ENCODE results near the gene PCDHA10. TPM values are rescaled to one million over a fixed set of nuclear protein-coding genes. Genes with fewer than 3 reads are reported as not detected.

PCDHA10 gene
- total RNA-seq, 2 experiments from 2014 or later = not detected

DNA sequence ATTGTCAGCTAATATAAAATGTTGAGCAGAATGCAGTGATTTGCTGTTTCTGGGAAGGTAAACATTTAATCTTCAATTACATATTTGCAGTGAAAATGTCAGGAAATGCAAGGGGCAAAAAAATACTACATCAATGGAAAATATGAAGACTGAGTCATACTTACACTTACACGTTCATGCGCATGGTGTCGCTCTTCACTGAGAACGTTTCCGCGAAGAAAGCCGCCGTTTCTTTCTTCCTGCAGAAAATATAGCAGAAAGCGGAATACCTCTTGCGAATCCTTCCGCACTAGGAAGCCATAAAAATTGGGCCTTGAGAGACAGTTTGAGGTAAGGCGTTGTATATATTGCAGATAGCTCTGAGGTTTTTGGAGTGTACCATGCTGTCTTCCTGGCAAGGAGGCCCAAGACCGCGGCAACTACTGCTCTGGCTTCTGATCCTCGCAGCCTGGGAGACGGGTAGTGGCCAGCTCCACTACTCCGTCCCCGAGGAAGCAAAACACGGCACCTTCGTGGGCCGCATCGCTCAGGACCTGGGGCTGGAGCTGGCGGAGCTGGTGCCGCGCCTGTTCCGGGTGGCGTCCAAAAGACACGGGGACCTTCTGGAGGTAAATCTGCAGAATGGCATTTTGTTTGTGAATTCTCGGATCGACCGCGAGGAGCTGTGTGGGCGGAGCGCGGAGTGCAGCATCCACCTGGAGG, 26.3 kb downstream of the PCDHA10 start, which contains the start of gene PCDHA13:
PCDHA13 (plus strand) TSS at position 236 of the 702 bp plus-strand sequence; CDS start at position 381, 145 bp downstream.
- no peak for DNase-seq
- no peak for ATAC-seq
- ChIA-PET CTCF (no interaction called here), POLR2A (no interaction called here)
- Mint-ChIP-seq H3K27me3 (ENCODE audit: low read depth) (peaks cover 3% of the 10 kb centered on the region), H3K27ac (no peak within 1 kb of the TSS), H3K36me3 (ENCODE audit: low read depth) (no peaks in the 10 kb centered on the region), H3K4me3 (no peak within 1 kb of the TSS), H3K9me3 (ENCODE audit: insufficient read depth) (peaks cover 9% of the 10 kb centered on the region), H3K4me1 (ENCODE audit: low read depth) (no peaks in the 10 kb centered on the region)

DNA sequence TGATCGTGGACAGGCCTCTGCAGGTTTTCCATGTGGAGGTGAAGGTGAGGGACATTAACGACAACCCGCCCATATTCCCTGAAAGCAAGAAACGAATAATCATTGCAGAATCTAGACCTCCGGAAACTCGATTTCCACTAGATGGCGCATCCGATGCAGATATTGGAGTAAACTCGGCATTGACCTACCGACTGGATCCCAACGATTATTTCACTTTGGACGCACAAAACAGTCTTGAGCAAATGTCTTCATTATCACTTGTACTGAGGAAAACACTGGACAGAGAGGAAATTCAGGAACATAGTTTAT, 26.8 kb downstream of the PCDHA10 start:
- H3K4me1 Mint-ChIP-seq (ENCODE audit: low read depth) = no peaks in the 10 kb centered on the region
- no peak overlapping the region for H3K4me3 Mint-ChIP-seq
- peaks cover 9% of the 10 kb centered on the region for H3K9me3 Mint-ChIP-seq (ENCODE audit: insufficient read depth)
- peaks cover 3% of the 10 kb centered on the region for H3K27me3 Mint-ChIP-seq (ENCODE audit: low read depth)
- H3K36me3 Mint-ChIP-seq (ENCODE audit: low read depth) = no peaks in the 10 kb centered on the region
- POLR2A ChIA-PET = no interaction called here
- ATAC-seq (no peak), DNase-seq (no peak)
- no peak overlapping the region for H3K27ac Mint-ChIP-seq
- CTCF ChIA-PET = no interaction called here

DNA sequence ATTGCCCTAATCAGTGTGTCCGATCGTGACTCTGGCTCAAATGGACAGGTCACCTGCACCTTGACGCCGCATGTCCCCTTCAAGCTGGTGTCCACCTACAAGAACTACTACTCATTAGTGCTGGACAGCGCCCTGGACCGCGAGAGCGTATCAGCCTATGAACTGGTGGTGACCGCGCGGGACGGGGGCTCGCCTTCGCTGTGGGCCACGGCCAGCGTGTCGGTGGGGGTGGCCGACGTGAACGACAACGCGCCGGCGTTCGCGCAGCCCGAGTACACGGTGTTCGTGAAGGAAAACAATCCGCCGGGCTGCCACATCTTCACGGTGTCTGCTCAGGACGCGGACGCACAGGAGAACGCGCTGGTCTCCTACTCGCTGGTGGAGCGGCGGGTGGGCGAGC, 27.7 kb downstream of the PCDHA10 start:
- H3K4me3 Mint-ChIP-seq = no peak overlapping the region
- no peak for ATAC-seq
- ChIA-PET CTCF (no interaction called here), POLR2A (no interaction called here)
- no peak overlapping the region for H3K27ac Mint-ChIP-seq
- no peaks in the 10 kb centered on the region for H3K36me3 Mint-ChIP-seq (ENCODE audit: low read depth)
- H3K9me3 Mint-ChIP-seq (ENCODE audit: insufficient read depth) = peaks cover 9% of the 10 kb centered on the region
- DNase-seq = no peak
- peaks cover 3% of the 10 kb centered on the region for H3K27me3 Mint-ChIP-seq (ENCODE audit: low read depth)
- H3K4me1 Mint-ChIP-seq (ENCODE audit: low read depth) = no peaks in the 10 kb centered on the region

DNA sequence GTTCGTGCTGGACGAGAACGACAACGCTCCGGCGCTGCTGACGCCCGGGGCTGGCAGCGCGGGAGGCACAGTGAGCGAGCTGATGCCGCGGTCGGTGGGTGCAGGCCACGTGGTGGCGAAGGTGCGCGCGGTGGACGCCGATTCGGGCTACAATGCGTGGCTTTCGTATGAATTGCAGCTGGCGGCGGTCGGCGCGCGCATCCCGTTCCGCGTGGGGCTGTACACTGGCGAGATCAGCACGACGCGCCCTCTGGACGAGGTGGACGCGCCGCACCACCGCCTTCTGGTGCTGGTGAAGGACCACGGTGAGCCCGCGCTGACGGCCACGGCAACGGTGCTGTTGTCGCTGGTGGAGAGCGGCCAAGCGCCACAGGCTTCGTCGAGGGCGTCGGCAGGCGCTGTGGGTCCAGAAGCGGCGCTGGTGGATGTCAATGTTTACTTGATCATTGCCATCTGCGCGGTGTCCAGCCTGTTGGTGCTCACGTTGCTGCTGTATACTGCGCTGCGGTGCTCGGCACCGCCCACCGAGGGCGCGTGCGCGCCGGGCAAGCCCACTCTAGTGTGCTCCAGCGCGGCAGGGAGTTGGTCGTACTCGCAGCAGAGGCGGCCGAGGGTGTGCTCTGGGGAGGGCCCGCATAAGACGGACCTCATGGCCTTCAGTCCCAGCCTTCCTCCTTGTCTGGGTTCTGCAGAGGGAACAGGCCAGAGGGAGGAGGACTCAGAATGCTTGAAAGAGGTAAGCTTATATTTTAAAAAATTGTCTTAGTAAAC, 28.4 kb downstream of the PCDHA10 start:
- peaks cover 3% of the 10 kb centered on the region for H3K27me3 Mint-ChIP-seq (ENCODE audit: low read depth)
- no peak for DNase-seq
- no peaks in the 10 kb centered on the region for H3K36me3 Mint-ChIP-seq (ENCODE audit: low read depth)
- peaks cover 6% of the 10 kb centered on the region for H3K9me3 Mint-ChIP-seq (ENCODE audit: insufficient read depth)
- no peaks in the 10 kb centered on the region for H3K4me1 Mint-ChIP-seq (ENCODE audit: low read depth)
- no peak overlapping the region for H3K27ac Mint-ChIP-seq
- ChIA-PET POLR2A (no interaction called here), CTCF (no interaction called here)
- no peak overlapping the region for H3K4me3 Mint-ChIP-seq
- no peak for ATAC-seq

DNA sequence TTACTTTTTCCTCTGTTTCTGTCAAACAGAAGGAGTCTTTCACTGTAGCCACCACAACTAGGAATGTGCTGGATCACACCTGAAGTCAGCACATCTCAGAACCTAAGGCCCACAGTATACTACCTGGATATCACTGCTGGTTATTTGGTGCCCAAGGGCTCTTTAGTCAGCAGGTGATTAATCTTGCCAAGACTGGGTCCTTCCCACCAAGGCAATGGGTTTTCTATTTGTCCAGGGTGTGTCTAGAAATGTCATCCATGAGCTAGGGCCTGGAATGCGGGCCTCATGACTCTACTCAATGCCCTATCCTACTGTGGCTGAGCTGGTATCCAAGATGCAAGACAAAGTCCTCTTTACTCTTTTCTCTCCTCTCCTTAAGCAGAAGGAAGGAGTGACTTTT, 60.6 kb downstream of the PCDHA10 start:
- POLR2A ChIA-PET = no interaction called here
- CTCF ChIA-PET = no interaction called here
- DNase-seq (no peak), ATAC-seq (no peak)
- Mint-ChIP-seq H3K27ac (no peak overlapping the region), H3K4me3 (no peak overlapping the region), H3K27me3 (ENCODE audit: low read depth) (no peaks in the 10 kb centered on the region), H3K9me3 (ENCODE audit: insufficient read depth) (peaks cover 7% of the 10 kb centered on the region), H3K4me1 (ENCODE audit: low read depth) (no peaks in the 10 kb centered on the region), H3K36me3 (ENCODE audit: low read depth) (no peaks in the 10 kb centered on the region)

Other genes starting within 250 kb of the PCDHA10 start
- under 1 TPM; 0.42 to 0.45 TPM for gene CD14, start 222.7 kb upstream of the PCDHA10 start, total RNA-seq
- gene TMCO6, start 216.4 kb upstream of the PCDHA10 start, total RNA-seq = 10 to 100 TPM; 30.5 to 36.5 TPM
- gene NDUFA2, start 208.3 kb upstream of the PCDHA10 start, total RNA-seq = 10 to 100 TPM; 81.6 to 84.0 TPM
- gene IK, start 208.1 kb upstream of the PCDHA10 start, total RNA-seq = 100 to 1,000 TPM in 1 of 2 experiments, 10 to 100 TPM in 1; 92.1 to 104 TPM
- 10 to 100 TPM; 40.1 to 41.1 TPM for gene WDR55, start 191.0 kb upstream of the PCDHA10 start, total RNA-seq
- 1 to 10 TPM; 3.1 to 4.1 TPM for gene DND1, start 182.3 kb upstream of the PCDHA10 start, total RNA-seq
- gene HARS1, start 164.5 kb upstream of the PCDHA10 start, total RNA-seq = 10 to 100 TPM; 81.6 to 87.6 TPM
- 10 to 100 TPM; 27.3 to 29.0 TPM for gene HARS2, start 164.4 kb upstream of the PCDHA10 start, total RNA-seq
- gene ZMAT2, start 155.4 kb upstream of the PCDHA10 start, total RNA-seq = 10 to 100 TPM; 43.3 to 47.4 TPM
- gene PCDHA1, start 69.8 kb upstream of the PCDHA10 start, total RNA-seq = not detected
- gene PCDHA2, start 61.0 kb upstream of the PCDHA10 start, total RNA-seq = not detected
- not detected for gene PCDHA3, start 54.8 kb upstream of the PCDHA10 start, total RNA-seq
- not detected for gene PCDHA4, start 48.8 kb upstream of the PCDHA10 start, total RNA-seq
- not detected for gene PCDHA5, start 34.3 kb upstream of the PCDHA10 start, total RNA-seq
- not detected for gene PCDHA6, start 27.9 kb upstream of the PCDHA10 start, total RNA-seq
- gene PCDHA7, start 21.6 kb upstream of the PCDHA10 start, total RNA-seq = not detected
- gene PCDHA8, start 14.7 kb upstream of the PCDHA10 start, total RNA-seq = not detected
- not detected for gene PCDHA9, start 7.5 kb upstream of the PCDHA10 start, total RNA-seq
- not detected for gene PCDHA11, start 13.1 kb downstream of the PCDHA10 start, total RNA-seq
- not detected for gene PCDHA12, start 19.4 kb downstream of the PCDHA10 start, total RNA-seq
- gene PCDHA13, start 26.2 kb downstream of the PCDHA10 start, total RNA-seq = not detected
- gene PCDHAC1, start 70.4 kb downstream of the PCDHA10 start, total RNA-seq = not detected
- not detected for gene PCDHAC2, start 110.6 kb downstream of the PCDHA10 start, total RNA-seq
- gene PCDHB1, start 195.5 kb downstream of the PCDHA10 start, total RNA-seq = not detected
- gene PCDHB2, start 238.7 kb downstream of the PCDHA10 start, total RNA-seq = not detected
- not detected for gene PCDHB3, start 244.6 kb downstream of the PCDHA10 start, total RNA-seq

All from activated CD8-positive, alpha-beta T cell treated with anti-CD3 and anti-CD28 coated beads, Interleukin-2, amount 10 ng/mL, durations not matched to agents 7 days and 5 days (primary cell).